ENCODE results near the gene HSF2.

Gene HSF2

GRCh38 chr6:122408240-122408639 is 8.8 kb downstream of the HSF2 start:
- no peak overlapping the region for H3K4me3 Mint-ChIP-seq
- no peaks in the 10 kb centered on the region for H3K9me3 Mint-ChIP-seq
- ATAC-seq (ENCODE audit: low read depth) (no peak), DNase-seq (ENCODE audit: low spot score in 2 of 2) (no peak)
- H3K27ac Mint-ChIP-seq: no peak overlapping the region
- no peaks in the 10 kb centered on the region for H3K27me3 Mint-ChIP-seq
- H3K36me3 Mint-ChIP-seq: peaks cover 16% of the 10 kb centered on the region
- peaks cover 17% of the 10 kb centered on the region for H3K4me1 Mint-ChIP-seq

GRCh38 chr6:122408702-122409458 is 9.4 kb downstream of the HSF2 start:
- Mint-ChIP-seq H3K4me1 (peaks cover 17% of the 10 kb centered on the region), H3K27ac (no peak overlapping the region), H3K4me3 (no peak overlapping the region), H3K9me3 (no peaks in the 10 kb centered on the region), H3K27me3 (no peaks in the 10 kb centered on the region), H3K36me3 (peaks cover 18% of the 10 kb centered on the region)
- no peak for DNase-seq (ENCODE audit: low spot score in 2 of 2)
- no peak for ATAC-seq (ENCODE audit: low read depth)

GRCh38 chr6:122412001-122412400 is 12.5 kb downstream of the HSF2 start:
- DNase-seq (ENCODE audit: low spot score in 2 of 2) (no peak), ATAC-seq (ENCODE audit: low read depth) (no peak)
- H3K4me3 Mint-ChIP-seq: no peak overlapping the region
- no peak overlapping the region for H3K27ac Mint-ChIP-seq
- H3K27me3 Mint-ChIP-seq: no peaks in the 10 kb centered on the region
- H3K9me3 Mint-ChIP-seq: no peaks in the 10 kb centered on the region
- H3K36me3 Mint-ChIP-seq: peaks cover 15% of the 10 kb centered on the region
- peaks cover 7% of the 10 kb centered on the region for H3K4me1 Mint-ChIP-seq

GRCh38 chr6:122416825-122417224 is 17.4 kb downstream of the HSF2 start:
- no peak for DNase-seq (ENCODE audit: low spot score in 2 of 2)
- no peaks in the 10 kb centered on the region for H3K9me3 Mint-ChIP-seq
- no peaks in the 10 kb centered on the region for H3K4me1 Mint-ChIP-seq
- peaks cover 15% of the 10 kb centered on the region for H3K36me3 Mint-ChIP-seq
- H3K27me3 Mint-ChIP-seq: no peaks in the 10 kb centered on the region
- no peak overlapping the region for H3K27ac Mint-ChIP-seq
- ATAC-seq (ENCODE audit: low read depth): no peak
- H3K4me3 Mint-ChIP-seq: no peak overlapping the region

GRCh38 chr6:122422003-122422402 is 22.6 kb downstream of the HSF2 start:
- Mint-ChIP-seq H3K4me1 (no peaks in the 10 kb centered on the region), H3K27ac (no peak overlapping the region), H3K4me3 (no peak overlapping the region), H3K27me3 (no peaks in the 10 kb centered on the region), H3K36me3 (peaks cover 27% of the 10 kb centered on the region), H3K9me3 (no peaks in the 10 kb centered on the region)
- ATAC-seq (ENCODE audit: low read depth) (no peak), DNase-seq (ENCODE audit: low spot score in 2 of 2) (no peak)

GRCh38 chr6:122422614-122423267 is 23.3 kb downstream of the HSF2 start:
- no peak overlapping the region for H3K4me3 Mint-ChIP-seq
- no peaks in the 10 kb centered on the region for H3K9me3 Mint-ChIP-seq
- ATAC-seq (ENCODE audit: low read depth): no peak
- no peak overlapping the region for H3K27ac Mint-ChIP-seq
- H3K36me3 Mint-ChIP-seq: peaks cover 28% of the 10 kb centered on the region
- no peaks in the 10 kb centered on the region for H3K27me3 Mint-ChIP-seq
- H3K4me1 Mint-ChIP-seq: no peaks in the 10 kb centered on the region
- no peak for DNase-seq (ENCODE audit: low spot score in 2 of 2)

- Mint-ChIP-seq H3K36me3 (peaks cover 28% of the 10 kb centered on the region), H3K27ac (no peak overlapping the region), H3K27me3 (no peaks in the 10 kb centered on the region), H3K4me3 (no peak overlapping the region), H3K4me1 (no peaks in the 10 kb centered on the region), H3K9me3 (no peaks in the 10 kb centered on the region)
- no peak for DNase-seq (ENCODE audit: low spot score in 2 of 2)
- ATAC-seq (ENCODE audit: low read depth): no peak
Measured at GRCh38 chr6:122423734-122424133, 24.3 kb downstream of the HSF2 start.

GRCh38 chr6:122426597-122426996 is 27.1 kb downstream of the HSF2 start:
- H3K27ac Mint-ChIP-seq: no peak overlapping the region
- no peak for DNase-seq (ENCODE audit: low spot score in 2 of 2)
- ATAC-seq (ENCODE audit: low read depth): no peak

GRCh38 chr6:122428781-122429180 is 29.3 kb downstream of the HSF2 start:
- no peak overlapping the region for H3K27ac Mint-ChIP-seq
- H3K9me3 Mint-ChIP-seq: no peaks in the 10 kb centered on the region
- ATAC-seq (ENCODE audit: low read depth) (no peak), DNase-seq (ENCODE audit: low spot score in 2 of 2) (no peak)
- H3K4me1 Mint-ChIP-seq: no peaks in the 10 kb centered on the region
- no peak overlapping the region for H3K4me3 Mint-ChIP-seq
- H3K36me3 Mint-ChIP-seq: peaks cover 35% of the 10 kb centered on the region
- H3K27me3 Mint-ChIP-seq: no peaks in the 10 kb centered on the region

More at GRCh38 chr6:122426597-122426996, 27.1 kb downstream of the HSF2 start:
- no peak overlapping the region for H3K4me3 Mint-ChIP-seq
- H3K36me3 Mint-ChIP-seq: peaks cover 37% of the 10 kb centered on the region
- no peaks in the 10 kb centered on the region for H3K27me3 Mint-ChIP-seq
- H3K4me1 Mint-ChIP-seq: no peaks in the 10 kb centered on the region
- no peaks in the 10 kb centered on the region for H3K9me3 Mint-ChIP-seq

- Mint-ChIP-seq H3K4me1 (no peaks in the 10 kb centered on the region), H3K9me3 (no peaks in the 10 kb centered on the region), H3K4me3 (no peak overlapping the region), H3K27ac (no peak overlapping the region), H3K27me3 (no peaks in the 10 kb centered on the region), H3K36me3 (peaks cover 33% of the 10 kb centered on the region)
- ATAC-seq (ENCODE audit: low read depth): no peak
- no peak for DNase-seq (ENCODE audit: low spot score in 2 of 2)
Measured at GRCh38 chr6:122429323-122429722, 29.9 kb downstream of the HSF2 start.

GRCh38 chr6:122431780-122432179 is 32.3 kb downstream of the HSF2 start:
- no peak for ATAC-seq (ENCODE audit: low read depth)
- H3K27ac Mint-ChIP-seq: no peak overlapping the region
- H3K9me3 Mint-ChIP-seq: no peaks in the 10 kb centered on the region
- no peak overlapping the region for H3K4me3 Mint-ChIP-seq
- H3K27me3 Mint-ChIP-seq: no peaks in the 10 kb centered on the region
- H3K4me1 Mint-ChIP-seq: no peaks in the 10 kb centered on the region
- peaks cover 28% of the 10 kb centered on the region for H3K36me3 Mint-ChIP-seq
- no peak for DNase-seq (ENCODE audit: low spot score in 2 of 2)

GRCh38 chr6:122432816-122433215 is 33.4 kb downstream of the HSF2 start:
- Mint-ChIP-seq H3K4me1 (no peaks in the 10 kb centered on the region), H3K36me3 (peaks cover 32% of the 10 kb centered on the region), H3K27me3 (no peaks in the 10 kb centered on the region), H3K9me3 (peaks cover 2% of the 10 kb centered on the region), H3K27ac (no peak overlapping the region), H3K4me3 (no peak overlapping the region)
- DNase-seq (ENCODE audit: low spot score in 2 of 2) (no peak), ATAC-seq (ENCODE audit: low read depth) (no peak)

GRCh38 chr6:122438975-122439374 is 39.5 kb downstream of the HSF2 start:
- H3K27ac Mint-ChIP-seq: no peak overlapping the region
- peaks cover 59% of the 10 kb centered on the region for H3K36me3 Mint-ChIP-seq
- no peak for ATAC-seq (ENCODE audit: low read depth)
- no peaks in the 10 kb centered on the region for H3K4me1 Mint-ChIP-seq
- H3K27me3 Mint-ChIP-seq: no peaks in the 10 kb centered on the region
- peaks cover 10% of the 10 kb centered on the region for H3K9me3 Mint-ChIP-seq
- no peak for DNase-seq (ENCODE audit: low spot score in 2 of 2)
- no peak overlapping the region for H3K4me3 Mint-ChIP-seq

GRCh38 chr6:122445274-122445673 is 45.8 kb downstream of the HSF2 start:
- peaks cover 44% of the 10 kb centered on the region for H3K36me3 Mint-ChIP-seq

GRCh38 chr6:122449069-122449468 is 49.6 kb downstream of the HSF2 start:
- peaks cover 43% of the 10 kb centered on the region for H3K36me3 Mint-ChIP-seq

More at GRCh38 chr6:122445274-122445673, 45.8 kb downstream of the HSF2 start:
- no peak overlapping the region for H3K4me3 Mint-ChIP-seq
- no peaks in the 10 kb centered on the region for H3K9me3 Mint-ChIP-seq
- ATAC-seq (ENCODE audit: low read depth) (peak; percentile 55), DNase-seq (ENCODE audit: low spot score in 2 of 2) (no peak)
- H3K27ac Mint-ChIP-seq: peak overlapping the region; percentile 24
- H3K27me3 Mint-ChIP-seq: no peaks in the 10 kb centered on the region
- no peaks in the 10 kb centered on the region for H3K4me1 Mint-ChIP-seq

More at GRCh38 chr6:122449069-122449468, 49.6 kb downstream of the HSF2 start:
- Mint-ChIP-seq H3K4me3 (no peak overlapping the region), H3K4me1 (no peaks in the 10 kb centered on the region), H3K27me3 (no peaks in the 10 kb centered on the region), H3K27ac (peak overlapping the region; percentile 74), H3K9me3 (no peaks in the 10 kb centered on the region)
- ATAC-seq (ENCODE audit: low read depth) (no peak), DNase-seq (ENCODE audit: low spot score in 2 of 2) (no peak)
